ENCODE data around the gene ZFP90.
"Not testable (repeated sequence)": the region's sequence is repeated elsewhere in the genome, so short reads cannot be mapped to it uniquely, and the experiment has no call there.

GRCh38 chr16:68494261-68494660 is 44.8 kb upstream of the ZFP90 start:
- TF ChIP-seq CTCF (IDR thresholded peaks at IDR 0.05; ENCODE audit: insufficient read depth, low read depth, low read length); EZH2 (IDR thresholded peaks at IDR 0.05; ENCODE audit: insufficient read depth, low read length): not testable (repeated sequence)
